ENCODE measurements around the gene DHDH. TPM values are rescaled to one million over a fixed set of nuclear protein-coding genes. Genes with fewer than 3 reads are reported as not detected.
A peak's percentile ranks its signal among the peaks of the same experiment; 100 is the strongest.

DHDH gene
- total RNA-seq, 1 donor from 2014 or later = not detected

DNA sequence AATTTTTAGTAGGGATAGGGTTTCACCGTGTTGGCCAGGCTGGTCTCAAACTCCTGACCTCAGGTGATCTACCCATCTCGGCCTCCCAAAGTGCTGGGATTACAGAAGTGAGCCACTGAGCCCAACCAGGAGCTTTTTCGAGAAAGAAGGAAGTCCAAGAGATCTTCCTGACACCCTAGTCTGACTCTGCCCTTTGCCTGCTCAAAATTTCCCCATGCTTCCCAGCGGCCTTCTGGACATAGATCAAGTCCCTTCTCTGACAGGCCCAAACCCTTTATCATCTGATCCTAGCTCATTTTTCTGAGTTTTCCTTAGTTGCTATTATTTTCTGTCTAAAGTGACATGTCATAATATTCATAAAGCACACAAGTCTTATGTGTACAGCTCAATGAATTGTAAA is 19.6 kb downstream of the DHDH start:
- ATAC-seq (ENCODE audit: low read depth) = no peak
- peaks cover 24% of the 10 kb centered on the region for H3K4me1 Mint-ChIP-seq
- H3K27me3 Mint-ChIP-seq = no peaks in the 10 kb centered on the region
- ChIA-PET CTCF (no interaction called here), POLR2A (interaction anchor here (0.5 to 4.0 kb wide), 6 partner anchors 12 to 140 kb away, joined by 3 to 43 read pairs (median 4); partner anchors contain the start of genes FTL and PPP1R15A)
- TF ChIP-seq, protein P1, sequence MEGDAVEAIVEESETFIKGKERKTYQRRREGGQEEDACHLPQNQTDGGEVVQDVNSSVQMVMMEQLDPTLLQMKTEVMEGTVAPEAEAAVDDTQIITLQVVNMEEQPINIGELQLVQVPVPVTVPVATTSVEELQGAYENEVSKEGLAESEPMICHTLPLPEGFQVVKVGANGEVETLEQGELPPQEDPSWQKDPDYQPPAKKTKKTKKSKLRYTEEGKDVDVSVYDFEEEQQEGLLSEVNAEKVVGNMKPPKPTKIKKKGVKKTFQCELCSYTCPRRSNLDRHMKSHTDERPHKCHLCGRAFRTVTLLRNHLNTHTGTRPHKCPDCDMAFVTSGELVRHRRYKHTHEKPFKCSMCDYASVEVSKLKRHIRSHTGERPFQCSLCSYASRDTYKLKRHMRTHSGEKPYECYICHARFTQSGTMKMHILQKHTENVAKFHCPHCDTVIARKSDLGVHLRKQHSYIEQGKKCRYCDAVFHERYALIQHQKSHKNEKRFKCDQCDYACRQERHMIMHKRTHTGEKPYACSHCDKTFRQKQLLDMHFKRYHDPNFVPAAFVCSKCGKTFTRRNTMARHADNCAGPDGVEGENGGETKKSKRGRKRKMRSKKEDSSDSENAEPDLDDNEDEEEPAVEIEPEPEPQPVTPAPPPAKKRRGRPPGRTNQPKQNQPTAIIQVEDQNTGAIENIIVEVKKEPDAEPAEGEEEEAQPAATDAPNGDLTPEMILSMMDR (IDR thresholded peaks at IDR 0.05) = no peak
- no peak for DNase-seq
- intact Hi-C loops (cut with micrococcal nuclease) = no loop called here
- H3K9me3 Mint-ChIP-seq = no peaks in the 10 kb centered on the region
- H3K27ac Mint-ChIP-seq = no peak overlapping the region
- peaks cover 21% of the 10 kb centered on the region for H3K36me3 Mint-ChIP-seq (ENCODE audit: low read depth)
- H3K4me3 Mint-ChIP-seq = no peak overlapping the region

DNA sequence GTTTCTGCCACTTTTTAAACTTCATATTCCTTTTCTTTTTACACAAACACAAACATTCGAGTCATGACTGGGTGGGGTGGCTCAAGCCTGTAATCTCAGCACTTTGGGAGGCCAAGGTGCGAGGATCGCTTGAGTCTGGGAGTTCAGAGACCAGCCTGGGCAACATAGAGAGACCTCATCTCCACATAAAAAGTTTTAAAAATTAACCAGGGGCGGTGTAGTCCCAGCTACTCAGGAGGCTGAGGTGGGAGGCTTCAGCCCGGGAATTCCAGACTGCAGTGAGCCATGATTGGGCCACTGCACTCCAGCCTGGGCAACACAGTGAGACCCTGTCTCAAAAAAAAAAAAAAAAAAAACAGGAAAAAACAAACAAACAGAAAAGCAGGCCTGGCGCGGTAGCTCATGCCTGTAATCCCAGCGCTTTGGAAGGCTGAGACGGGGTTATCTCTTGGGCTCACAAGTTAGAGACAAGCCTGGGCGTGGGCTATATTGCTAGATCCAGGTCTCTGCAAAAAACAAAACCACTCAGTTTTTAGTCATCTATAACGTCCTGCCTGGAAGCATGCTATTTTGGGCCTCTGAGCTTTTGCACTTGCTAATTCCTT is 20.6 kb downstream of the DHDH start:
- H3K36me3 Mint-ChIP-seq (ENCODE audit: low read depth) = peaks cover 23% of the 10 kb centered on the region
- ATAC-seq (ENCODE audit: low read depth) (no peak), DNase-seq (no peak)
- intact Hi-C loops (cut with micrococcal nuclease) = loop anchor here (1.0 to 2.0 kb wide), 4 partner anchors 11 to 54 kb away; partner anchors contain the start of genes DHDH, FTL, GYS1 and NUCB1
- peak overlapping the region; percentile 87 for H3K27ac Mint-ChIP-seq
- H3K9me3 Mint-ChIP-seq = no peaks in the 10 kb centered on the region
- H3K4me1 Mint-ChIP-seq = peaks cover 26% of the 10 kb centered on the region
- TF ChIP-seq, protein P1 (IDR thresholded peaks at IDR 0.05) = no peak
- peak overlapping the region; percentile 91 for H3K4me3 Mint-ChIP-seq
- ChIA-PET POLR2A (interaction anchor here (0.6 to 4.0 kb wide), 8 partner anchors 8 to 115 kb away, joined by 3 to 43 read pairs (median 8); partner anchors contain the start of genes FTL, PPP1R15A and RUVBL2), CTCF (interaction anchor here (1.1 to 1.7 kb wide), 2 partner anchors 17 to 20 kb away, joined by 3 to 6 read pairs; no protein-coding TSS in a partner anchor)
- H3K27me3 Mint-ChIP-seq = no peaks in the 10 kb centered on the region

DNA sequence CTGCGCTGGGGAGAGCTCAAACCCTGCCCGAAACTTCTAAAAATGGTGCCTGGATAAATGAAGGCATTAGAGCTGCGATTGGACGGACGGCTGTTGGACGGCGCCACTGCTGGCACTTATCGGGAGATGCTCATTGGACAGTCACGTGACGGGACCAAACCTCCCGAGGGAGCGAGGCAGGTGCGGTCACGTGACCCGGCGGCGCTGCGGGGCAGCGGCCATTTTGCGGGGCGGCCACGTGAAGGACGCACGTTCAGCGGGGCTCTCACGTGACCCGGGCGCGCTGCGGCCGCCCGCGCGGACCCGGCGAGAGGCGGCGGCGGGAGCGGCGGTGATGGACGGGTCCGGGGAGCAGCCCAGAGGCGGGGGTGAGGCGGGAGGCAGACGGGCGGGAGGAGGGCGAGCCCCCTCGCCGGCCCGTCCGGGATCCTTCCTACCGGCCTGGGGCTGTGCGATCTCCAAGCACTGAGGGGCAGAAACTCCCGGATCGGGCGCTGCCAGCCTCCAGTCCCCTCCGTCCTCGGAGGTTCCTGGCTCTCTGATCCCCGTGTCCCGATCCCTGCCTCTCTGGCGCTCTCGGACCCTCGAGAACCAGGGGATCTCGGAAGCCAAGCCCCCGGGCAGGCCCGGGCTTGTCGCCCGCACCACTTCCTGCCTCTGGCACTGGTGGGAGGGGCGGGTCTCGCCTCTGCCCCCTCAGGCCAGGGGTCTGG is 21.3 kb downstream of the DHDH start, which contains the start of gene BAX:
BAX (plus strand) TSS at position 281 of the 713 bp plus-strand sequence; CDS start at position 335, 54 bp downstream.
- ChIA-PET CTCF (interaction anchor here (1.1 to 1.7 kb wide), 2 partner anchors 16 to 19 kb away, joined by 3 to 6 read pairs; no protein-coding TSS in a partner anchor), POLR2A (interaction anchor here (0.6 to 4.0 kb wide), 10 partner anchors 8 to 116 kb away, joined by 3 to 43 read pairs (median 8); partner anchors contain the start of genes FTL, NUCB1, PPP1R15A and RUVBL2)
- ATAC-seq (ENCODE audit: low read depth) (peak; percentile 89), DNase-seq (peak; percentile 93)
- Mint-ChIP-seq H3K4me1 (peaks cover 26% of the 10 kb centered on the region), H3K9me3 (no peaks in the 10 kb centered on the region), H3K27me3 (no peaks in the 10 kb centered on the region), H3K27ac (peak within 1 kb of the TSS; percentile 87), H3K36me3 (ENCODE audit: low read depth) (peaks cover 23% of the 10 kb centered on the region), H3K4me3 (peak within 1 kb of the TSS; percentile 91)
- intact Hi-C loops (cut with micrococcal nuclease) = loop anchor here (1.0 to 2.0 kb wide), 4 partner anchors 11 to 54 kb away; partner anchors contain the start of genes DHDH, FTL, GYS1 and NUCB1
- TF ChIP-seq, protein P1 (IDR thresholded peaks at IDR 0.05) = no peak

DNA sequence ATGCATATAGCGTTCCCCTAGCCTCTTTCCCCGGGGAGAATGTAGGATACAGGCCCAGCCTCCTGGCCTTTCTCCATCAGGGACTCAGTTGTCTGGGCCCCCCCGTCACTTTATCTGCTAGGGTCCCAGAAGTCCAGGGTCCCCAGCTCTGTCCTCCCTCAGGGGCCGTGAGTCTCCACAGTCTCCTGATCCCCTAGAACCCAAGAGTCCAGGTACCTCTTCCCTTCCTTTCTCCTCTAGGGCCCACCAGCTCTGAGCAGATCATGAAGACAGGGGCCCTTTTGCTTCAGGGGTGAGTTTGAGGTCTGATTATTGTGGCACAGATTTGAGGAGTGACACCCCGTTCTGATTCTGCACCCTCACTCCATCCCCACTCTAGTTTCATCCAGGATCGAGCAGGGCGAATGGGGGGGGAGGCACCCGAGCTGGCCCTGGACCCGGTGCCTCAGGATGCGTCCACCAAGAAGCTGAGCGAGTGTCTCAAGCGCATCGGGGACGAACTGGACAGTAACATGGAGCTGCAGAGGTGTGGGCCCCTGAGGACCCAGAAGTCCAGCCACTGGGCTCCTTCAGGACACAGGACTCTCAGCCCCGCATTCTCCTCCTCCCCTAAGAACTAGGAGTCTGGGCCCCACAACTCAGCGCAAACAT is 21.9 kb downstream of the DHDH start:
- no peaks in the 10 kb centered on the region for H3K9me3 Mint-ChIP-seq
- TF ChIP-seq, protein P1 (IDR thresholded peaks at IDR 0.05) = no peak
- no peak for DNase-seq
- H3K4me3 Mint-ChIP-seq = peak overlapping the region; percentile 91
- intact Hi-C loops (cut with micrococcal nuclease) = loop anchor here (2.0 kb wide), 1 partner anchor 37 kb away; the partner anchor contains the start of genes GYS1 and RUVBL2
- no peak for ATAC-seq (ENCODE audit: low read depth)
- peaks cover 23% of the 10 kb centered on the region for H3K36me3 Mint-ChIP-seq (ENCODE audit: low read depth)
- POLR2A ChIA-PET = interaction anchor here (0.5 to 4.0 kb wide), 6 partner anchors 10 to 467 kb away, joined by 3 to 43 read pairs (median 6); partner anchors contain the start of genes FTL, NUCB1, PPP1R15A and RUVBL2
- H3K27me3 Mint-ChIP-seq = no peaks in the 10 kb centered on the region
- peak overlapping the region; percentile 70 for H3K27ac Mint-ChIP-seq
- peaks cover 26% of the 10 kb centered on the region for H3K4me1 Mint-ChIP-seq
- CTCF ChIA-PET = interaction anchor here (1.7 kb wide), 1 partner anchor 15 kb away, joined by 6 read pairs; no protein-coding TSS in a partner anchor

All from activated B cell treated with CpG ODN at 0.5 μM for 24 hours (primary cell).